ENCODE results near the gene NAA50.

The NAA50 gene

DNA sequence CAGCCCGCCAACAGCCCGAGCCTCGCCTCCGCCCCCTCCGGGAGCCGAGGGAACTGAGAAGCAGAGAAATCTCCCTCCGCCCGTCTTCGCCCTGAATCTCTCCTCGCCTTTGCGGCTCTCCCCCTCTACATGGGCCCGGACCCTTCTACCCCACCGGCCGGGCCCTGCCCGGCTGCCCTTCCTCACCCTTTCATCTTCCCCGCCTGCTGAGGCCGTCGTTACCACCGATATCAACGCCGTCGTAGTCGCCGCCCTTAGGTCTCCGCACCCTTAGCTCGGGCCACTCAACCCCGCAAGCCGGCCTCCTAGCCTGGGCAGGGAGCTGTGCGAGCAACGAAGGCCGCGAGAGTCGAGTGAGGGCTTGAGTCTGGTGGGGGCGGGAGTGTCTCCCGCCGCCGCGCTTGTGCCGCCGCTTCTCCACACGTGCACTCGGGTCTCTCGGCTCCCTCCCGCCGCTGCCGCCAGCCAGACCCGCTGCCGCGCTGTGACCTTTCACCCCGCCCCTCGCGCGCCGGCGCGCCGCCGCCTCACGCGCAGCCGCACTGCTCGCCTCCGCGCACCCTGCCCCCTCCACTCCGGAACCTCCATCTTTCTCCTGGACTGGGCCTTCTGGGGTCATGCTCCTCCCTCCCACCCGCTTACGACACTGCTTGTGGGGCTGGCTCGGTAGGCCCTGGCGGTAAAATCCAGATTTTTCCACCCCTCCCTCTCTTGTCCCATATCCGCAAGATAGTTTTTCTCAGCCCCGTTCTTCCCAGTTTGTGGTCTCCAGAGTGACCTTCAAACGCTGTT, at the start of gene NAA50 (continued):
- TF ChIP-seq ZNF10 (tag by site-specific recombination; IDR thresholded peaks at IDR 0.05) (no peak), ZNF133 (tag by site-specific recombination; IDR thresholded peaks at IDR 0.05) (no peak), ZNF544 (tag by site-specific recombination; IDR thresholded peaks at IDR 0.05) (no peak), ZNF571 (tag by site-specific recombination; IDR thresholded peaks at IDR 0.05) (no peak), ZNF558 (tag by site-specific recombination; IDR thresholded peaks at IDR 0.05) (no peak), ZNF311 (tag by site-specific recombination; IDR thresholded peaks at IDR 0.05; ENCODE audit: borderline replicate concordance) (no peak), CTCF (tag by site-specific recombination; IDR thresholded peaks at IDR 0.05) (peak; percentile 68; the same call in 1 of the 2 replicates), SP3 (tag by site-specific recombination; IDR thresholded peaks at IDR 0.05) (peak; percentile 43; the same call in 1 of the 2 replicates), ZNF366 (tag by site-specific recombination; conservative IDR thresholded peaks at IDR 0.05) (peak; percentile 73; the same call in 1 of the 2 replicates), ZNF488 (tag by site-specific recombination; IDR thresholded peaks at IDR 0.05) (no peak), ZNF707 (tag by site-specific recombination; IDR thresholded peaks at IDR 0.05) (no peak), ZNF629 (tag by site-specific recombination; IDR thresholded peaks at IDR 0.05) (peak; percentile 54; the same call in 1 of the 2 replicates), TRIM28 (IDR thresholded peaks at IDR 0.05; ENCODE audit: borderline replicate concordance, low read length) (no peak), ZNF701 (tag by site-specific recombination; IDR thresholded peaks at IDR 0.05) (no peak), ZBTB8A (tag by site-specific recombination; IDR thresholded peaks at IDR 0.05) (peak; percentile 65), ZNF155 (tag by site-specific recombination; IDR thresholded peaks at IDR 0.05) (no peak), ZNF473 (tag by site-specific recombination; IDR thresholded peaks at IDR 0.05) (no peak), ZNF138 (tag by site-specific recombination; IDR thresholded peaks at IDR 0.05; ENCODE audit: borderline replicate concordance) (no peak)
- TF ChIP-seq, protein P1, sequence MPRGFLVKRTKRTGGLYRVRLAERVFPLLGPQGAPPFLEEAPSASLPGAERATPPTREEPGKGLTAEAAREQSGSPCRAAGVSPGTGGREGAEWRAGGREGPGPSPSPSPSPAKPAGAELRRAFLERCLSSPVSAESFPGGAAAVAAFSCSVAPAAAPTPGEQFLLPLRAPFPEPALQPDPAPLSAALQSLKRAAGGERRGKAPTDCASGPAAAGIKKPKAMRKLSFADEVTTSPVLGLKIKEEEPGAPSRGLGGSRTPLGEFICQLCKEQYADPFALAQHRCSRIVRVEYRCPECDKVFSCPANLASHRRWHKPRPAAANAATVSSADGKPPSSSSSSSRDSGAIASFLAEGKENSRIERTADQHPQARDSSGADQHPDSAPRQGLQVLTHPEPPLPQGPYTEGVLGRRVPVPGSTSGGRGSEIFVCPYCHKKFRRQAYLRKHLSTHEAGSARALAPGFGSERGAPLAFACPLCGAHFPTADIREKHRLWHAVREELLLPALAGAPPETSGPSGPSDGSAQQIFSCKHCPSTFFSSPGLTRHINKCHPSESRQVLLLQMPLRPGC (tag by site-specific recombination; IDR thresholded peaks at IDR 0.05) = no peak
- TF ChIP-seq, protein P2, sequence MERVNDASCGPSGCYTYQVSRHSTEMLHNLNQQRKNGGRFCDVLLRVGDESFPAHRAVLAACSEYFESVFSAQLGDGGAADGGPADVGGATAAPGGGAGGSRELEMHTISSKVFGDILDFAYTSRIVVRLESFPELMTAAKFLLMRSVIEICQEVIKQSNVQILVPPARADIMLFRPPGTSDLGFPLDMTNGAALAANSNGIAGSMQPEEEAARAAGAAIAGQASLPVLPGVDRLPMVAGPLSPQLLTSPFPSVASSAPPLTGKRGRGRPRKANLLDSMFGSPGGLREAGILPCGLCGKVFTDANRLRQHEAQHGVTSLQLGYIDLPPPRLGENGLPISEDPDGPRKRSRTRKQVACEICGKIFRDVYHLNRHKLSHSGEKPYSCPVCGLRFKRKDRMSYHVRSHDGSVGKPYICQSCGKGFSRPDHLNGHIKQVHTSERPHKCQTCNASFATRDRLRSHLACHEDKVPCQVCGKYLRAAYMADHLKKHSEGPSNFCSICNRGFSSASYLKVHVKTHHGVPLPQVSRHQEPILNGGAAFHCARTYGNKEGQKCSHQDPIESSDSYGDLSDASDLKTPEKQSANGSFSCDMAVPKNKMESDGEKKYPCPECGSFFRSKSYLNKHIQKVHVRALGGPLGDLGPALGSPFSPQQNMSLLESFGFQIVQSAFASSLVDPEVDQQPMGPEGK (tag by site-specific recombination; IDR thresholded peaks at IDR 0.05) = peak; percentile 76
- TF ChIP-seq, protein P3, sequence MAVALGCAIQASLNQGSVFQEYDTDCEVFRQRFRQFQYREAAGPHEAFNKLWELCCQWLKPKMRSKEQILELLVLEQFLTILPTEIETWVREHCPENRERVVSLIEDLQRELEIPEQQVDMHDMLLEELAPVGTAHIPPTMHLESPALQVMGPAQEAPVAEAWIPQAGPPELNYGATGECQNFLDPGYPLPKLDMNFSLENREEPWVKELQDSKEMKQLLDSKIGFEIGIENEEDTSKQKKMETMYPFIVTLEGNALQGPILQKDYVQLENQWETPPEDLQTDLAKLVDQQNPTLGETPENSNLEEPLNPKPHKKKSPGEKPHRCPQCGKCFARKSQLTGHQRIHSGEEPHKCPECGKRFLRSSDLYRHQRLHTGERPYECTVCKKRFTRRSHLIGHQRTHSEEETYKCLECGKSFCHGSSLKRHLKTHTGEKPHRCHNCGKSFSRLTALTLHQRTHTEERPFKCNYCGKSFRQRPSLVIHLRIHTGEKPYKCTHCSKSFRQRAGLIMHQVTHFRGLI (tag by site-specific recombination; IDR thresholded peaks at IDR 0.05) = no peak
- TF ChIP-seq, protein P4, sequence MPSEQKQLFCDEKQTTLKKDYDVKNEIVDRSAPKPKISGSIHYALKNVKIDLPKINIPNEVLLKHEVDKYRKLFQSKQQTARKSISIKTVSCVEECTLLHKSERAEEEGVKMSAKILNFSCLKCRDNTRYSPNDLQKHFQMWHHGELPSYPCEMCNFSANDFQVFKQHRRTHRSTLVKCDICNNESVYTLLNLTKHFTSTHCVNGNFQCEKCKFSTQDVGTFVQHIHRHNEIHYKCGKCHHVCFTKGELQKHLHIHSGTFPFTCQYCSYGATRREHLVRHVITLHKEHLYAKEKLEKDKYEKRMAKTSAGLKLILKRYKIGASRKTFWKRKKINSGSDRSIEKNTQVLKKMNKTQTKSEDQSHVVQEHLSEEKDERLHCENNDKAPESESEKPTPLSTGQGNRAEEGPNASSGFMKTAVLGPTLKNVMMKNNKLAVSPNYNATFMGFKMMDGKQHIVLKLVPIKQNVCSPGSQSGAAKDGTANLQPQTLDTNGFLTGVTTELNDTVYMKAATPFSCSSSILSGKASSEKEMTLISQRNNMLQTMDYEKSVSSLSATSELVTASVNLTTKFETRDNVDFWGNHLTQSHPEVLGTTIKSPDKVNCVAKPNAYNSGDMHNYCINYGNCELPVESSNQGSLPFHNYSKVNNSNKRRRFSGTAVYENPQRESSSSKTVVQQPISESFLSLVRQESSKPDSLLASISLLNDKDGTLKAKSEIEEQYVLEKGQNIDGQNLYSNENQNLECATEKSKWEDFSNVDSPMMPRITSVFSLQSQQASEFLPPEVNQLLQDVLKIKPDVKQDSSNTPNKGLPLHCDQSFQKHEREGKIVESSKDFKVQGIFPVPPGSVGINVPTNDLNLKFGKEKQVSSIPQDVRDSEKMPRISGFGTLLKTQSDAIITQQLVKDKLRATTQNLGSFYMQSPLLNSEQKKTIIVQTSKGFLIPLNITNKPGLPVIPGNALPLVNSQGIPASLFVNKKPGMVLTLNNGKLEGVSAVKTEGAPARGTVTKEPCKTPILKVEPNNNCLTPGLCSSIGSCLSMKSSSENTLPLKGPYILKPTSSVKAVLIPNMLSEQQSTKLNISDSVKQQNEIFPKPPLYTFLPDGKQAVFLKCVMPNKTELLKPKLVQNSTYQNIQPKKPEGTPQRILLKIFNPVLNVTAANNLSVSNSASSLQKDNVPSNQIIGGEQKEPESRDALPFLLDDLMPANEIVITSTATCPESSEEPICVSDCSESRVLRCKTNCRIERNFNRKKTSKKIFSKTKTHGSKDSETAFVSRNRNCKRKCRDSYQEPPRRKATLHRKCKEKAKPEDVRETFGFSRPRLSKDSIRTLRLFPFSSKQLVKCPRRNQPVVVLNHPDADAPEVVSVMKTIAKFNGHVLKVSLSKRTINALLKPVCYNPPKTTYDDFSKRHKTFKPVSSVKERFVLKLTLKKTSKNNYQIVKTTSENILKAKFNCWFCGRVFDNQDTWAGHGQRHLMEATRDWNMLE (tag by site-specific recombination; conservative IDR thresholded peaks at IDR 0.05; ENCODE audit: low read depth) = no peak
- TF ChIP-seq, protein P5, sequence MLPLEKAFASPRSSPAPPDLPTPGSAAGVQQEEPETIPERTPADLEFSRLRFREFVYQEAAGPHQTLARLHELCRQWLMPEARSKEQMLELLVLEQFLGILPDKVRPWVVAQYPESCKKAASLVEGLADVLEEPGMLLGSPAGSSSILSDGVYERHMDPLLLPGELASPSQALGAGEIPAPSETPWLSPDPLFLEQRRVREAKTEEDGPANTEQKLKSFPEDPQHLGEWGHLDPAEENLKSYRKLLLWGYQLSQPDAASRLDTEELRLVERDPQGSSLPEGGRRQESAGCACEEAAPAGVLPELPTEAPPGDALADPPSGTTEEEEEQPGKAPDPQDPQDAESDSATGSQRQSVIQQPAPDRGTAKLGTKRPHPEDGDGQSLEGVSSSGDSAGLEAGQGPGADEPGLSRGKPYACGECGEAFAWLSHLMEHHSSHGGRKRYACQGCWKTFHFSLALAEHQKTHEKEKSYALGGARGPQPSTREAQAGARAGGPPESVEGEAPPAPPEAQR (tag by site-specific recombination; IDR thresholded peaks at IDR 0.05) = no peak
